GM18505 (cell line): ENCODE results near the gene PLET1.
A peak's percentile ranks its signal among the peaks of the same experiment; 100 is the strongest.

Experiments used
- ATAC-seq: cut with Tn5 transposase; IDR thresholded peaks from one replicate; pipeline ENCODE4 v1.9.1; 2021; ENCODE audit not compliant: unreplicated experiment
- POLR2A ChIP-seq: IDR thresholded peaks from 4 replicates; pipeline ENCODE4 v1.6.1; 2011; ENCODE audit warnings: borderline replicate concordance; ENCODE audit not compliant: insufficient read depth, insufficient read length; ENCODE audit errors: extremely low read depth

Gene PLET1

DNA sequence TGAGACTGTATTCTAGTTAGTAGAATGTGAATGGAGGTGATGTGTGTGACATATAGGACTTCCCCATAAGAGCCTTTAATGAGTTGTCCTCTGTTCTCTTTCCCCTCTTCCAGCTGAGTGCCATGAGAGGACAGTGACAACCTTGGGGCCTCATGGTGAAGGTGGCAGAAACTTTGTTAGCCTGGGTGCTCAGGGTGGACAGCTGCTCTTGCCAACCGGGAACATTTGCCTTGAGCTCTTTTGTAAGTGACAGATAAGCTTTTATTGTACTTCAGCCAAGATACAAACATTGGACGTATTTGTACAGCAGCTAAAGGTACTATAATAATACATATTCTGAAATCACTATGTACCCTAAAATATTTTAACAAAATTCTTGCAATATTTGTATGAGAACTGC is 33.0 kb upstream of the PLET1 start:
- ATAC-seq = no peak
- no peak for TF ChIP-seq POLR2A

DNA sequence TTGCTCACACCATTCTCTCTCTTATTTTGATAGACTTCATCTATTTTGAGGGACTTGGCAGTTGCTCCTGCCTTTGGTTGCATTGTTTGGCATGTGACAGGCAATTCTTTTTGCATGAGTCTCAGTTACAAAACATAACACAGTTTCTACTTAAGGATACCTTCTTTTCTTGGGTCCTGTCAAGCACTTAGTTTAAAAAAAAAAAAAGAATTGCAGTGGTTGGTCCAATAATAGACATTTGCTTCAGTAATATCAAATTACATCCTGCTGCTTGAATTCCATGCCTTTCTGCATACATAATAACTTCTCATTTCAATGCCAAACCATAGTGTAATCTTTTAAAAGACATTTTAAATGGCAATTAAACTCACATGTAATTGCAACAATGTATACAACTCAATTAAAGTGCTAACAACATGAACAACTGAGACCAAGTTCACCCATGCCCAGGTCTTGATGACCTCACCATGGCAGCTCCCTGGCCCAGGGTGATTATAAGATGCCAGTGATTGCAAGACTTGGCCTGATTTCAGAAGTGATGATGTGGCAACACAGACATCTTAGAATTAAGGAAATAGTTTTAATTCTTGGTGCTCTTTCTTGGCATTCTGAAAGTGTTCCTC is 32.2 kb upstream of the PLET1 start:
- no peak for TF ChIP-seq POLR2A
- no peak for ATAC-seq

DNA sequence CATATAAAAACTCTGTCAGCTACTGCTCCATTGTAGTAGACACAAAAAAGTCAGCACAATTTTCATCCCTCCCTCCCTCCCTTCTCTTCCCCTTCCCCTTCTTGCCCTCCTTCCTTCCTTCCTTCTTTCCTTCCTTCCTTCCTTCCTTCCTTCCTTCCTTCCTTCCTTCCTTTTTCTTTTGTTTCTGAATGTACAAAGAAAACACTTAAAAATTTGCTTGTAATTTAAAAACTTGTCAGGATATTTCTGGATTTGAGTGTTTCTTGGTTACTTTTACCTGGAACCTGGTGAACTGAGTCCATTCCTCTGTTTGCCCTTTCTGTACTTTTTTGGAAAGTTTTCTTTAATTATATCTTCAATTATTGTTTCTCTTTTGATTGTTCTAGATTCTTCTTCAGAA is 31.5 kb upstream of the PLET1 start:
- TF ChIP-seq POLR2A = no peak
- no peak for ATAC-seq

DNA sequence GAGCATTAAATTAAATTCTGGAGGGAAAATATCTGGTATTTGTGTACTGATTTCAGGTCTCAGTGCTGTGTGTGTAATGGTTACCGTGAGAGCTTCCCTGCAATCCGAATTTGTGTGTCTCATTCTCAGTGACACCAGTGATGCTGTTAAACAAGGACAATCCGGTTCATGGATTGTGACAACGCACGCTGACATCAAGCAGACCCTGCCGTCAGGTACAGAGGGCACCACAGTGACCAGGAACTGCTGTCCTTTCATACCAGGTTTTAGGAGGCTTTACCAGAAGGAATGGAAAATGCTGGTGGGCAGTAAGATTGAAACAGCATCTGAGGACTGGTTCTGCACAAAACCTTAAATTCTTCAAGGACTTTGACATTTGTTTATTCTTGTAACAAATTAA is 30.5 kb upstream of the PLET1 start:
- no peak for ATAC-seq
- TF ChIP-seq POLR2A = no peak

DNA sequence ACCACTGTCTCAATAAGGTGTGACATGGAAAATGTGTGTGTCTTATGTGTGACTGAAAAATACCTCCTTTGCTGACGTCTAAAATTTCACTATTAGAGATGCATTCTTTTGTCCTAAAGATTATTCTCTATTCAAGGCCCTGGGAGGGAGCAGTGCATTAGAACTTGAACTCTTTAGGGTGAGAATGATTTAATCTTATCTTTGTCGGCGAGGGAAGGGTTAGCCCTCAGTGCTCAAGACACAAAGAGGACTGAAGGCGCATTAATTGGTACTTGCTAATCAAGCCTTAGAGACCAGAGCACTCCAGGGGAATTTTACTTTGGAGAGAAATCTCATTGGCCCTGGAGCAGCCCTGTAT is 29.8 kb upstream of the PLET1 start:
- TF ChIP-seq POLR2A = no peak
- ATAC-seq = no peak

DNA sequence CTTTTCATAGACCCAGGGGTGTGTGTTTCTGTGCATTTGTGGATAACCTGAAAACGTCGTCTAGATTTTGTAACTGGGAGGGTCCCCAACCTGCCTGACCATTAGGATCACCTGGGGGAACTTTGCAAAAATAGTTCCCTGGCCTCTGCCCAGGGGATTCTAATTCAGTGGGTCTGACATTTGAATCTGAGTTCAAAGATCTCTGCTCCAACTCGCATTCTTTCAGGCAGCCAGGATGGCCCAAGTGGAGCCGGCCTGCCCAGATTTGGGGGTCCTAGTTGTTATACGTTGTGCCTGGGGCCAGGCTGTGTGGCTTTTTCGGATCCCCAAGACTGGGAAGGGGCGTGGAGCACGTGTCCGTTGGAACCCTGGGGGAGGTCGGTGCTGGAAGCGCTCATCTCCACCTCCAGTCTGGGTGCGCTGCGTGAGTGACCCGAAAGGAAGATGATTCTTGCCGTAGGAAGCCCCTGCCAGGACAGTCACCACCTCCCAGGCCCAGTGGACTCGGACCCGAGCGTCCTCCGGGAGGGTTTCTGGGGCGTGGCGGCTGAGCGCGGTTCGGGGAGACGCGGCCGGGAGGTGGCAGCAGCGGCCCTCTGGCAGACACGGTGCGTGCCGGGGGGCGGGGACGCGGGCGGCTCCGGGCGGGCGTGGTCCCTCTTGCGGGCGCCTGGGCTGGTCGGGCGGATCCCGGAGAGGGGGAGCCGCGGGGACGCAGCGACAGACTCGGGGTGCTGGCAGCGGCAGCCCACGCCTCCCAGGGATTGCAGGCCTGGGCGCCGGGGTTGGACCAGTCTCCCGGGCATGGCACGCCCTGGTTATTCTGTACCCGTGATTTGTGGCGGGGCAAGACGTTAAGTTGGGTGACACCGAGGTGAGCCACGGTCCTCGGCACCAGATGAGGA is 29.2 kb upstream of the PLET1 start:
- TF ChIP-seq POLR2A = no peak
- peak; percentile 85 for ATAC-seq

DNA sequence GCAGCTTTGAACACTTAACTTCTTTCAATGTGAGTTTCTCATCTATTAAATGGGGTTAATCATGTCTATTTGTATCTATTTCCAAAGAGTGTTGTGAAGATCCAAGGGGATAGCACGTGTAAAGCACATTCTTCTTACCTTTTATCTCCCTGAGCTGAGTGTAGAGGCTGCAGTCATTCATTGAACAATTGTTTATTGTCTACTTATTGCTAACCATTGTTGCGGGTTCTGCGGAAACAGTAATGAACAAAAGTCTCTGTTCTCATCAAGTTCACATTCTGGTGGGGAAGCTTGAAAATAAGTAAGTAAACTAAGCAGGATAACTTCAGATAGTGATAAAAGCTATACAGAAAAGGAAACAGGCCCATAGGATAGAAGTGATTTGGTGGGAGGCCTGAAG is 27.4 kb upstream of the PLET1 start:
- TF ChIP-seq POLR2A = no peak
- no peak for ATAC-seq

DNA sequence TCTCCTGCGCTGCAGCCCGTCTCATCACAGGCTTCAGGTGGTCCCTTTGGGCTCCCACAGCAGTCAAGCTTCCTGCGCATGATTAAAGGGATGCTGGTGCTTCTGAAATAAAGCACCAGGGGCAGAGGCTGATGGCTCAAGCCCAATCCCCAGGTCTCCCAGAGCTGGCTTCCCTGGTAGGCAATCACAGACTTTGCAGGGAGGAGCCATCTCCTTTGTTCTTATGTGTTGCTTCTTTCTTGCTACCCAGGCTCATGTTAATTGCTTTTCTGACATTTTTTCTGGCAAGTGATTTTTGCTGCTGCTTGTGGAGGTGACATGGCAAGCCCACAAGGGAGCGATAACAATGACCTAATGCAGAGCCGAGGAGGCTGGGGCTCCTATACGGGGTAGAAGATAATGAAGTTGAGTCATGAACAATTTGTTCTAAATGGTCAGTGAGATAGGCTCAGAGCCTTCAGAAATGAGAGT is 25.2 kb upstream of the PLET1 start:
- TF ChIP-seq POLR2A = no peak
- no peak for ATAC-seq

DNA sequence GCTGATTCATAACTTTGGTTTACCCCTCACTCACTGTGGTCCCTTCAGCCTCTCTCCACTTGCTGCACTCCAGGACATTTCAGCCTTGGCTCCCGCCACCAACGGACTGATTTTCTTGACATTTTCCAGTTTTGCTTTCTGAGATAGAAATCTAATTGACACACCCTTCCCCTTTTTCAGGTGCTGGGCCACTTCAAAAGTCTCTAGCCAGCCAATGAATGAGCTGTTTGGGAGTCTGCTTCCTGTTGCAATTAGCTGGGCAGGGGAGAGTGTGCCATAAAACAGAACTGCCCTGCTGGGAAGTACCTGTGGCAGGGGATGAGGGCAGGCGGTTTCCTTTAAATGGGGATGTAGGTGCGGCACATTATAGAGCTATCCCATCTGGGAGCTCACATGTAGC is 21.1 kb upstream of the PLET1 start:
- TF ChIP-seq POLR2A = no peak
- ATAC-seq = no peak

DNA sequence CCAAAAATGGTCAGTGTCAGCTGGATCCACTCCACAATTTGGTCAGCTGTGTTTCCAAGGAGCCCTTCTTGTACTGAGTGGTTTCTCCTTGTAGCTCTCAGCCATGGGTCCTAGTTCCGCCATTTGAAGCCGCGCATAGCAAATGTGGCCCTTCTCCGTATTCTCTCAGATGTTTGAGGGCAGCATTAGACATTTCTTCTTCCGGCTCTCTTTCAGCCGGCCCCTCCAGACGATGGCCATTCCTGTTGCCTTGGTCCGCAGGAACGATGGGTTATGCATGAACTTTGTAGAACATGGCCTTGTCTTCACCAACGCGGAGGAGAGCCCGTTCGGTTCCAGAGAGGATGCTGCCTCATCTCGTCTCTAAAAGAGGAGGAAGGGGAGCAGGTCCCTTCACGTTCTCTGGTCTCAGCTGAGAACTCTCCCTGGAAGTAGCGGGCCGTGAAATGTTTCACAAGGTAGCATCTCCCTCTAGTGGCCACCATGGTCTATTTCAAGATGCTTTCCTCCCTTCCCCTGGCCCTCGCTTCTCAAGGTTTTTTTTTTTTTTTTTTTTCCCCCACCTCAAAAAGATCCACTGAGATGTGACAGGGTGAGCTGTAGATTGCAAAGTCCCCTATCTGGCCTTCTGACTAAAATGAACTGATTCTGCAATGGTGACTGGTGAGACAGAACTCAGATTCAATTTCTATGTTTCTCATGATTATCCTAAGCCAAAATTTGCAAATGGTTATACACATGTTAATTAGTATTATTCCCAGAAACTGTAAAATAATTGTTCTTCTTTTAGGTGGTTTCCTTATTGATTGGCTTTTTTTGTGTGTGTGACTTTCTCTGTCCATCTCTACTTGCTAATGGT is 19.8 kb upstream of the PLET1 start:
- peak; percentile 72 for ATAC-seq
- TF ChIP-seq POLR2A = no peak

DNA sequence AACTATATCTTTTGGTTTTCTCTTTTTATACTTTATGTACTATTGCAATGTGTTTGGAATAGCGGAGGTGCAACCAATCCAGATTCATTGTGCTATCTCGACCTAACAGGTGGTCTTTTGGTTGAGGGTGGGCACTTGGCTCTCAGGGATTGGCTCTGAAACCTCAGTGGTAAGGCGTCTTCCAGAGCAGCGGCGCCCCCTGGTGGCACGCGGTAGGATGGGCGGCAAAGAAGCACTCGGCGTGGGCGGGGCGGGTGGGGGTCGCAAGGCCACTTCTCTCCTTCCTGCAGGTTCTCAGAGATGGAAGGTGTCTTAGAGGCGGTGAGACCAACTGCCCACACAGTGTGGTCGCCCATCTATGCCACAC is 19.2 kb upstream of the PLET1 start:
- ATAC-seq = peak; percentile 37
- TF ChIP-seq POLR2A = no peak

DNA sequence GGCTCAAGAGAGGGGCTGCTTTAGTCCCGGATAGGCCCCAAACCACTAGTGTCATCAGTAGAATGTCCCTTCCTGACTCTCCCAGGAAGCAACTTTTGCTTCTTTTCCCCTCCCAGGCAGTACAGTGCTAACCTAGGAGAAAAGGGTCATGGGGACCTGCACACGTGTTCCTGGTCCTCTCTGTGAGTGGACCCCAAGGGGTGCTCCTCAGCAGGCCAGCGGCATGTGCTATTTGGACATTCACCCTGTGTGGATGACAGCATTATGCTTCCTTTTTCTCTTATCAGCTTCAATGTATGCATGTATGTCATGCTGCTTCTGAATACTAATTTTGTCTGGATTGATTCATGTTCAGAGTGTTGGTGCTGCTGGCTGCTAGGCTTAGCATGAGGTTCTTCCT is 18.1 kb upstream of the PLET1 start:
- ATAC-seq = no peak
- no peak for TF ChIP-seq POLR2A

DNA sequence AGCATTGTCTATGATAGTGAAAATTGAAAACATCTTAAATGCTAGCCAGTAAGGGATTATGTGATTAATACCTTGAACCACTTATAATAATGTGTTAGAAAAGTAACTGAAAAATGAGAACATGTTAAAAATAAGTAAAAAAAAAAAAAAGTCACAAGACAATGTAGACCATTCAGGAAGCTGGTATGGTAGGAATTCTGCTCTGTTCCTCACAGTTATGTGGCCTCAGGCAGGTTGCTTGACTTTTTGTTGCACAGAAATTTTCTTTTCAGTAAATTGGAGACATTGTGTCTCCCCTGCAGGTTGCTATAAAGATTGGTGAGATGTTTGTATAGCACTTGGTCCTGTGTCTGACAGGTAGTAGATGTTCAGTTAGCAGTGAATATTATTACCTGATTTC is 17.3 kb upstream of the PLET1 start:
- TF ChIP-seq POLR2A = no peak
- ATAC-seq = no peak

DNA sequence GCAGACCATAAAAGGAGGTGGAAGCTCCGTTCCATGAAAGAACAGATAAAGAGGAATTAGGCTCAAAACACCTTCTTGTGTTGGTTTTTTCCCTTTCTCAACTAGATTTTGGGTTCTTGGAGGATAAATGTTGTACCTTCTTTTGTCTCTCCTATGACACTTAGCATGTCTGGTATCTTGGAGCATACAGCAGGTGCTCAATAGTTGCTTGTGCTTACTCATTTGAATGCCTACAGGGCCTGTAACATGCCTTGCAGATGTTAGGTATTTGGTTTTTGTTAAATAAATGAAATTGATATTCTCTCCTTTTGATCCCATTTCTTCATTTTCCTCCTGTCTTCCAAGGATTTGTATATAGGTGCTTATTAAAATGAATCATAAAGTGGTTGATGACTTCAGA is 16.4 kb upstream of the PLET1 start:
- no peak for TF ChIP-seq POLR2A
- ATAC-seq = no peak

DNA sequence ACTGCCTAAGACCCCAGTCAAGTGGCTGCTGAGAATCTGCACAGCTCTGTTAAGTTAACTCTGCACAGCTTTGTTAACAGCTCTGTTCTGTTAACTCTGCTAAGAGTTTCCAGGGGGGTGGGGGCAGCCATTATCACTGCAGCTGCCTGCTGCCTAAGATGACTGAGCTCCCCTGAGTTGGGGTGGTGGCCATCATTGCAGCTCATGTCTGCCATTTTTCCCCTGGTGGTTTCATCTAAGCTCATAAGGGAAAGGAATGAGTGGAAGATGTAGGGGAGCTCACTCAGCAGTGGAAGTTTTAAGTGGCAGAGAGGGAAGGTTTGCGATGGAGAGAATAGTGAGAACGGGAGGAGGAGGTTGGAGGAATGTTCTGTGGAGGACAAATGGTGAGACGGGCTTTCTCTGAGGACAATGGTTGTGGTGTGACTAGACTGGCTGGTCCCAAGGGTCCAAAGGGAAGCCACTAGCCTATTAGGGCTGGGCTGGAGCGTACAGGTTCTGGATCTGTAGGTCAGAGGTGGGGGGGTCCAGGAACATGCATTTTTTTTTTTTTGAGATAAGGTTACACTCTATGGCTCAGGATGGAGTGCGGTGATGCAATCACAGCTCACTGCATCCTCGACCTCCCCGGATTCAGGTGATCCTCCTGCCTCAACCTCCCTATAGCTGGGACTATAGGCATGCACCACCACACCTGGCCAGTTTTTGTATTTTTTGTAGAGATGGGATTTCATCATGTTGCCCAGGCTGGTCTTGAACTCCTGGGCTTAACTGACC is 13.5 kb upstream of the PLET1 start:
- no peak for ATAC-seq
- no peak for TF ChIP-seq POLR2A
